ENCODE measurements around the gene FITM1.

GRCh38 chr14:24110523-24110922, 19.9 kb upstream of the FITM1 start:
- TF ChIP-seq, protein P1, sequence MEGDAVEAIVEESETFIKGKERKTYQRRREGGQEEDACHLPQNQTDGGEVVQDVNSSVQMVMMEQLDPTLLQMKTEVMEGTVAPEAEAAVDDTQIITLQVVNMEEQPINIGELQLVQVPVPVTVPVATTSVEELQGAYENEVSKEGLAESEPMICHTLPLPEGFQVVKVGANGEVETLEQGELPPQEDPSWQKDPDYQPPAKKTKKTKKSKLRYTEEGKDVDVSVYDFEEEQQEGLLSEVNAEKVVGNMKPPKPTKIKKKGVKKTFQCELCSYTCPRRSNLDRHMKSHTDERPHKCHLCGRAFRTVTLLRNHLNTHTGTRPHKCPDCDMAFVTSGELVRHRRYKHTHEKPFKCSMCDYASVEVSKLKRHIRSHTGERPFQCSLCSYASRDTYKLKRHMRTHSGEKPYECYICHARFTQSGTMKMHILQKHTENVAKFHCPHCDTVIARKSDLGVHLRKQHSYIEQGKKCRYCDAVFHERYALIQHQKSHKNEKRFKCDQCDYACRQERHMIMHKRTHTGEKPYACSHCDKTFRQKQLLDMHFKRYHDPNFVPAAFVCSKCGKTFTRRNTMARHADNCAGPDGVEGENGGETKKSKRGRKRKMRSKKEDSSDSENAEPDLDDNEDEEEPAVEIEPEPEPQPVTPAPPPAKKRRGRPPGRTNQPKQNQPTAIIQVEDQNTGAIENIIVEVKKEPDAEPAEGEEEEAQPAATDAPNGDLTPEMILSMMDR (tag by site-specific recombination; IDR thresholded peaks at IDR 0.05), result no peak
- TF ChIP-seq ZNF626 (tag by site-specific recombination; IDR thresholded peaks at IDR 0.05) (no peak), HOXA7 (CRISPR knock-in tag; IDR thresholded peaks at IDR 0.05; ENCODE audit: borderline replicate concordance) (no peak), ZNF747 (tag by site-specific recombination; IDR thresholded peaks at IDR 0.05) (no peak), ZBTB10 (tag by site-specific recombination; IDR thresholded peaks at IDR 0.05) (no peak)
- TF ChIP-seq, protein P2, sequence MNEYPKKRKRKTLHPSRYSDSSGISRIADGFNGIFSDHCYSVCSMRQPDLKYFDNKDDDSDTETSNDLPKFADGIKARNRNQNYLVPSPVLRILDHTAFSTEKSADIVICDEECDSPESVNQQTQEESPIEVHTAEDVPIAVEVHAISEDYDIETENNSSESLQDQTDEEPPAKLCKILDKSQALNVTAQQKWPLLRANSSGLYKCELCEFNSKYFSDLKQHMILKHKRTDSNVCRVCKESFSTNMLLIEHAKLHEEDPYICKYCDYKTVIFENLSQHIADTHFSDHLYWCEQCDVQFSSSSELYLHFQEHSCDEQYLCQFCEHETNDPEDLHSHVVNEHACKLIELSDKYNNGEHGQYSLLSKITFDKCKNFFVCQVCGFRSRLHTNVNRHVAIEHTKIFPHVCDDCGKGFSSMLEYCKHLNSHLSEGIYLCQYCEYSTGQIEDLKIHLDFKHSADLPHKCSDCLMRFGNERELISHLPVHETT (tag by site-specific recombination; IDR thresholded peaks at IDR 0.05), result no peak

Data from HEK293 (cell line).